ENCODE results near the gene CARTPT.

DNA sequence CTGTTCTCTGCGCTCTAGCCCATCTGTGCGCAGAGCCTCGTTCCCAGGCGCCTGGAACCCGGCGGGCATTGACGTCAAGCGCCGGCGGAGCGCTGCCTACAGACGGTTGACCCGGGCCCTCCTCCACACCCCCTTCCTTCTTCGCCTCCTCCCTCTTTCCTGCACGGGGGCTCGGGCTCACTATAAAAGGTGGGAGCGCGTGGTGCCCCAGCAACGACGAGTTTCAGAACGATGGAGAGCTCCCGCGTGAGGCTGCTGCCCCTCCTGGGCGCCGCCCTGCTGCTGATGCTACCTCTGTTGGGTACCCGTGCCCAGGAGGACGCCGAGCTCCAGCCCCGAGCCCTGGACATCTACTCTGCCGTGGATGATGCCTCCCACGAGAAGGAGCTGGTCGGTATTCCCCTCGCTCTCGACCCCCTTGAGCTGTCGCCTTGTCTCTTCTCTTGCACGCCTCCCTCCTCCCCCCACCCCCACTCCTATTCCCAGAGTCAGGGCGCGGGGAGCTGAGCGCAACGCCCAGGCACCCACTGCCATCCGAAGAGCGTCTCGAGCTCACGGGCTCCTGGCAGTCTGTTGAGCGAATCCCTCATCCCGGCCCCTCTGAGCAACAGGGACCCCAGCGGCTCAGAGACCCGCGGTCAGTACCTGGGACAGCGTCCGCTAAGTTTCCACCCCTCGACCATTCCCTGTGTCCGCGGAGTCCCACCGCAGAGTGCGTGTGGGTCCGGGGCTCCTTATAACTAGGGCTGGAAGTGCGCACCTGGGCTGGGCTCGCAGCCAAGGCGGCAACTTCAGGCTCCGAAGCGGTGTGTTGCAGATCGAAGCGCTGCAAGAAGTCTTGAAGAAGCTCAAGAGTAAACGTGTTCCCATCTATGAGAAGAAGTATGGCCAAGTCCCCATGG, at the start of gene CARTPT:
- TF ChIP-seq, protein P1, sequence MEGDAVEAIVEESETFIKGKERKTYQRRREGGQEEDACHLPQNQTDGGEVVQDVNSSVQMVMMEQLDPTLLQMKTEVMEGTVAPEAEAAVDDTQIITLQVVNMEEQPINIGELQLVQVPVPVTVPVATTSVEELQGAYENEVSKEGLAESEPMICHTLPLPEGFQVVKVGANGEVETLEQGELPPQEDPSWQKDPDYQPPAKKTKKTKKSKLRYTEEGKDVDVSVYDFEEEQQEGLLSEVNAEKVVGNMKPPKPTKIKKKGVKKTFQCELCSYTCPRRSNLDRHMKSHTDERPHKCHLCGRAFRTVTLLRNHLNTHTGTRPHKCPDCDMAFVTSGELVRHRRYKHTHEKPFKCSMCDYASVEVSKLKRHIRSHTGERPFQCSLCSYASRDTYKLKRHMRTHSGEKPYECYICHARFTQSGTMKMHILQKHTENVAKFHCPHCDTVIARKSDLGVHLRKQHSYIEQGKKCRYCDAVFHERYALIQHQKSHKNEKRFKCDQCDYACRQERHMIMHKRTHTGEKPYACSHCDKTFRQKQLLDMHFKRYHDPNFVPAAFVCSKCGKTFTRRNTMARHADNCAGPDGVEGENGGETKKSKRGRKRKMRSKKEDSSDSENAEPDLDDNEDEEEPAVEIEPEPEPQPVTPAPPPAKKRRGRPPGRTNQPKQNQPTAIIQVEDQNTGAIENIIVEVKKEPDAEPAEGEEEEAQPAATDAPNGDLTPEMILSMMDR (IDR thresholded peaks at IDR 0.05; ENCODE audit: insufficient read depth, low read length): no peak
- TF ChIP-seq POLR2AphosphoS5 (IDR thresholded peaks at IDR 0.05; ENCODE audit: low read depth): no peak

Data from HL-60 (cell line).